Lung (tissue), 12 donors: ENCODE data around the gene KRT78. TPM values are rescaled to one million over a fixed set of nuclear protein-coding genes. Genes with fewer than 3 reads are reported as not detected.
"Not testable (repeated sequence)": the region's sequence is repeated elsewhere in the genome, so short reads cannot be mapped to it uniquely, and the experiment has no call there.

Experiments used
- ATAC-seq: fragments of 200-7000 bp; cut with Tn5 transposase; one replicate; pipeline ENCODE4 v1.9.1; 2020; ENCODE audit warnings: moderate number of reproducible peaks; ENCODE audit not compliant: insufficient read depth, low FRiP score
- DNase-seq, 3 donors: peaks; one replicate each; pipeline ENCODE4 v3.0.0-alpha.2; 2013 to 2017
- H3K27ac ChIP-seq, 2 donors: one replicate each; pipeline ENCODE4 v1.5.1; 2013; ENCODE audit warnings: mild to moderate bottlenecking in 2 of 2, moderate library complexity in 2 of 2, control low read depth in 1 of 2, inconsistent platforms in 1 of 2, low read depth in 1 of 2, low read length in 1 of 2
- H3K27me3 ChIP-seq, 3 donors: one replicate each; pipeline ENCODE4 v1.5.1; 2013; ENCODE audit warnings: low read length in 2 of 3; ENCODE audit not compliant: control insufficient read depth in 3 of 3, insufficient read depth in 3 of 3
- H3K36me3 ChIP-seq, 4 donors: one replicate each; pipeline ENCODE4 v1.5.1; 2013; ENCODE audit warnings: low read length in 4 of 4, mild to moderate bottlenecking in 1 of 4, moderate library complexity in 1 of 4; ENCODE audit not compliant: control insufficient read depth in 4 of 4, insufficient read depth in 4 of 4
- H3K4me1 ChIP-seq, 5 donors: one replicate each; pipeline ENCODE4 v1.5.1; 2013; ENCODE audit warnings: low read length in 5 of 5, mild to moderate bottlenecking in 2 of 5, moderate library complexity in 1 of 5; ENCODE audit not compliant: control insufficient read depth in 5 of 5, insufficient read depth in 5 of 5
- H3K4me3 ChIP-seq: one replicate; pipeline ENCODE4 v1.5.1; 2013; ENCODE audit warnings: mild to moderate bottlenecking, control low read depth, moderate library complexity
- H3K9ac ChIP-seq, 2 donors: one replicate each; pipeline ENCODE4 v1.5.1; 2013; ENCODE audit warnings: low read length in 2 of 2, control low read depth in 1 of 2; ENCODE audit not compliant: insufficient read depth in 1 of 2
- H3K9me3 ChIP-seq, 4 donors: one replicate each; pipeline ENCODE4 v1.5.1; 2013; ENCODE audit warnings: low read length in 3 of 4, mild to moderate bottlenecking in 1 of 4, moderate library complexity in 1 of 4; ENCODE audit not compliant: control insufficient read depth in 4 of 4, insufficient read depth in 3 of 4
- WGBS, 2 donors: extraction: QIAGEN DNeasy Blood & Tissue Kit; methylation state at CpG; one replicate each; pipeline ENCODE4 v1.1.7; 2013; 5-methylcytosine and 5-hydroxymethylcytosine counted together
- polyA plus RNA-seq, 2 donors: library from polyadenylated mRNA; stranded (reverse); fragments of 200-250 nt; gene quantifications; one replicate each; pipeline ENCODE4 v1.2.1, GENCODE V29; 2013
- total RNA-seq, 2 donors: library from RNA; depleted of rRNA in 1 of 2; stranded (reverse); fragments of >200 nt in 1 of 2; gene quantifications; one replicate each; pipeline ENCODE4 v1.2.1, GENCODE V29; 2014 to 2021
- TF ChIP-seq, protein P1 (sequence below): IDR thresholded peaks from 2 replicates; pipeline ENCODE4 v1.5.1; 2012; ENCODE audit warnings: mild to moderate bottlenecking; ENCODE audit errors: control extremely low read depth, extremely low read depth
- donor health status: control.
- donor health status: control.
- donor health status: Bipolar disorder and iron deficiency.
- donor health status: healthy.
- donor health status: DM: yes; HTN: yes; CAD: no.

KRT78 gene
- total and polyA plus RNA-seq, 4 donors = 0.02 to 0.65 TPM; not detected in 2

DNA sequence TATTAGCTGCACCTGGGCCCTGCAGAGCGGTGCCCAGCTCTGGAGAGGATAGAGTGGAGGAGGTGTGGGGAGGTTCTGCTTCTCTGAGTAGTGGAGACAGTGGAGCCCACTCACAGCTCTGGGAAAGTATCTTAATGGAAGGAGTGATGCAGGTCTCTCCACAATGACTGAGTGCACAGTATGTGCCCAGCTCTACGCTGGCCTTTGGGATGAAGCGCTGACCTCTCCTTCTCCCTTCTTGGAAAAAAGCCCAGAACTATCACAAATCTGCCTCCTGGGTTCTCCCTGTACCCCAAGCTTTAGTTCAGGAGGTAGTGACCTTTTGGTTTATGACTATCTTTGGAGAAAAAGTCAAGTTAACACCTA, 52.4 kb downstream of the KRT78 start:
- Histone ChIP-seq H3K36me3 (no peaks in the 10 kb centered on the region), H3K4me3 (no peak overlapping the region), H3K27me3 (peaks cover 0 to 17% (median 6%) of the 10 kb centered on the region in 3 donors), H3K9me3 (no peaks in the 10 kb centered on the region), H3K9ac (no peak overlapping the region), H3K4me1 (peaks cover 0 to 8% (median 0%) of the 10 kb centered on the region in 5 donors), H3K27ac (no peak overlapping the region)
- 96 to 98% methylated on average over 3 of the region's 3 CpGs for WGBS, 2 donors
- TF ChIP-seq, protein P1, sequence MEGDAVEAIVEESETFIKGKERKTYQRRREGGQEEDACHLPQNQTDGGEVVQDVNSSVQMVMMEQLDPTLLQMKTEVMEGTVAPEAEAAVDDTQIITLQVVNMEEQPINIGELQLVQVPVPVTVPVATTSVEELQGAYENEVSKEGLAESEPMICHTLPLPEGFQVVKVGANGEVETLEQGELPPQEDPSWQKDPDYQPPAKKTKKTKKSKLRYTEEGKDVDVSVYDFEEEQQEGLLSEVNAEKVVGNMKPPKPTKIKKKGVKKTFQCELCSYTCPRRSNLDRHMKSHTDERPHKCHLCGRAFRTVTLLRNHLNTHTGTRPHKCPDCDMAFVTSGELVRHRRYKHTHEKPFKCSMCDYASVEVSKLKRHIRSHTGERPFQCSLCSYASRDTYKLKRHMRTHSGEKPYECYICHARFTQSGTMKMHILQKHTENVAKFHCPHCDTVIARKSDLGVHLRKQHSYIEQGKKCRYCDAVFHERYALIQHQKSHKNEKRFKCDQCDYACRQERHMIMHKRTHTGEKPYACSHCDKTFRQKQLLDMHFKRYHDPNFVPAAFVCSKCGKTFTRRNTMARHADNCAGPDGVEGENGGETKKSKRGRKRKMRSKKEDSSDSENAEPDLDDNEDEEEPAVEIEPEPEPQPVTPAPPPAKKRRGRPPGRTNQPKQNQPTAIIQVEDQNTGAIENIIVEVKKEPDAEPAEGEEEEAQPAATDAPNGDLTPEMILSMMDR = no peak
- ATAC-seq (no peak), DNase-seq (no peak)

DNA sequence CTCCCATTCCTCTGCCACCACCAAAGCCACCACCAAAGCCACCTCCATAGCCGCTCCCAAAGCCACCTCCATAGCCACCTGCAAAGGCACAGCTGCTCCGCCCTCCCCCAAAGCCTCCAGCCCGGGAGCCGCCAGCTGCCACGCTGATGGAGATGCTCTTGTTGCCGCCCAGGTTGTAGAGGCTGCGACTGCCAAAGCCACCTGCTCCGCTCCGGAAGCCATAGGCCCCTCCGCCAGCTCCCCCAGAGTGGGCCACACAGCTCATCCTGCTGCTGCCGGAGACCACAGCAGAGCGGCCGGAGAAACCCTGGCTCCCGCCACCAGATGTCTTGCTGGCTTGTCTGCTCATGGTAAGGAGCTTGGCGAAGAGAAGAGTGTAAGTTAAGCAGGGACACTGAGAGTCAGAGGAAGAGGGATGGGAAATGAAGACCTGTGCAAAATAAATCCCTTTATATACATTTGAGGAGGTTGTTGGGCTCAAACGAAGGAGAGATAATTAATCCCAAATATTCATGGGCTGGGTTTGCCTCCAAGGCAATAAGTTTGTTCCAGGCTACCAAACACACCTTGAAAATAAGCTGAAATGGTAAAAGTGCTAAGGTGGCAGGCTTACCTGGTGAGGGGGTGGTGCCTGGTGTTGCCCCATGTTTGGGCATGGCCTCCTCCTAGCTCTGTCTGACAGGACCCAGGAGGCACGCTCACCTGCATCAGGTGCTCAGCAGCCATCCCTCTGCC, 52.9 kb downstream of the KRT78 start, which contains the start of gene KRT3:
Gene KRT3, minus strand, starts transcription at position 424 of the 735 bp plus-strand sequence. Its CDS starts 75 bp downstream, at position 349.
- WGBS, 2 donors = 93 to 95% methylated on average over 17 of the region's 17 CpGs
- H3K36me3 ChIP-seq = no peaks in the 10 kb centered on the region
- no peak within 1 kb of the TSS for H3K27ac ChIP-seq
- ATAC-seq (no peak), DNase-seq (no peak)
- H3K9me3 ChIP-seq = no peaks in the 10 kb centered on the region
- no peak within 1 kb of the TSS for H3K4me3 ChIP-seq
- TF ChIP-seq, protein P1 = no peak
- H3K4me1 ChIP-seq = peaks cover 0 to 8% (median 0%) of the 10 kb centered on the region in 5 donors
- H3K9ac ChIP-seq = no peak within 1 kb of the TSS
- peaks cover 0 to 22% (median 8%) of the 10 kb centered on the region in 3 donors for H3K27me3 ChIP-seq

DNA sequence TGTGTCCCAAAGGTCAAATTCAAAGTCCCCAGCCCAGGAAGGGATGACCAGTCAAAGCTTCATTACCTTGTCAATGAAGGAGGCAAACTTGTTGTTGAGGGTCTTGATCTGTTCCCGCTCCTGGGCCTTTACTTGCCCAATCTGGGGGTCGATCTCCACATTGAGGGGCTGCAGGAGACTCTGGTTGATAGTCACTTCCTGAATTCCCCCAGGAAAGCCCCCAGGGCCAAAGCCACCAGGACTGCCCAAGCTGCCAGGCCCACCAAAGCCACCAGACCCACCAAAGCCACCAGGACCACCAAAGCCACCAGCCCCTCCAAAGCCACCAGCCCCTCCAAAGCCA, 53.5 kb downstream of the KRT78 start:
- not testable (repeated sequence) for H3K27ac ChIP-seq, H3K36me3 ChIP-seq, H3K4me1 ChIP-seq, DNase-seq, H3K9ac ChIP-seq, ATAC-seq, H3K4me3 ChIP-seq, H3K9me3 ChIP-seq
- 92 to 100% methylated on average over 2 of the region's 2 CpGs for WGBS, 2 donors
- H3K27me3 ChIP-seq = peaks cover 0 to 28% (median 14%) of the 10 kb centered on the region in 3 donors

DNA sequence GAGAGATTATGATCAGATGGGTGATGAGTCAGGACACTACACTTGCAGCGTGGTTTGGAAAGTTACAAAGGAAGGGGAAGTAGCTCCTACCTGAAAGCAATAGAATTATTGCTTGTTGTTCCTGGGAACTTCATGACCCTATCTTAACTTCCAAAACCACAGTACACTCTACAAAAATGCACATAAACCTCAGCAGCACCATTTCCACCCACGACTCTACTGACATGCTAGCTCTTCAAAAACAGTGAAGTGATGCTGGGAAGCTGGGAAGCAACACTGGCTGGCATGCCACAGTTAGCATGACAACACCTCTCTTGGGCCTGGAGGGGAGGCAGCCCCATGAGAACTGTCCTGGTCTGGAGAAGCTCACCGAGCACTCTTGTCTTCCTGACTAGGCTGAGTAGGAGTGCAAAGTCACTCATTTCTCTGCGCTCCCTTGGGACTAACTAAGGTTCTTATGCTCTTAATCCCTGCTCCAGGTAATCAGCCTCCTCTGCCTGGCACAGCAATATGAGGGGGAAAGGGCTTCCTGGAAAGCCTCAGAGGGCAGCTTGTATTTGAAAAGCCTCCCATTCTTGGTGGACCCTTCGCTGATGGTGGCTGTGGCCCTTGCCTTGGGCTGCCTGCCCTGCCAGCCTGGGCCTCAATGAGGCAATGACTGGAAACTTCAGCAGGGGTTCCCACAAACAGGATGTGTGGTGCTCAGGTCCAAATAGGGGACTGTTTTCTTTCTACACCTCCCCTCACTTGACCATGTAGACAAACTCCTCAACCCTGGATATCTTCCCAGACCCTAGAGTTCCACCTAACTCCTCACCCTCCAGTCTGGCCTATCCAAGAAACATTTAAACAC, 54.1 kb downstream of the KRT78 start:
- WGBS, 2 donors = 79 to 86% methylated on average over 5 of the region's 5 CpGs
- Histone ChIP-seq H3K27ac (no peak overlapping the region), H3K4me3 (no peak overlapping the region), H3K9ac (no peak overlapping the region), H3K9me3 (no peaks in the 10 kb centered on the region), H3K4me1 (peaks cover 0 to 5% (median 0%) of the 10 kb centered on the region in 5 donors), H3K36me3 (no peaks in the 10 kb centered on the region), H3K27me3 (peaks cover 0 to 33% (median 16%) of the 10 kb centered on the region in 3 donors)
- TF ChIP-seq, protein P1 = no peak
- no peak for DNase-seq
- no peak for ATAC-seq
